HTERT RPE-1 (cell line): Measurements from ENCODE around the gene ASAP2.

Source experiments
- in situ Hi-C: fragments of 300-500 bp; cut with MboI; formaldehyde crosslinking; loops from 4 replicates; pipeline ENCODE4 v1.14.3; 2020; ENCODE audit warnings: low sequenced_read_pairs

Gene ASAP2

DNA sequence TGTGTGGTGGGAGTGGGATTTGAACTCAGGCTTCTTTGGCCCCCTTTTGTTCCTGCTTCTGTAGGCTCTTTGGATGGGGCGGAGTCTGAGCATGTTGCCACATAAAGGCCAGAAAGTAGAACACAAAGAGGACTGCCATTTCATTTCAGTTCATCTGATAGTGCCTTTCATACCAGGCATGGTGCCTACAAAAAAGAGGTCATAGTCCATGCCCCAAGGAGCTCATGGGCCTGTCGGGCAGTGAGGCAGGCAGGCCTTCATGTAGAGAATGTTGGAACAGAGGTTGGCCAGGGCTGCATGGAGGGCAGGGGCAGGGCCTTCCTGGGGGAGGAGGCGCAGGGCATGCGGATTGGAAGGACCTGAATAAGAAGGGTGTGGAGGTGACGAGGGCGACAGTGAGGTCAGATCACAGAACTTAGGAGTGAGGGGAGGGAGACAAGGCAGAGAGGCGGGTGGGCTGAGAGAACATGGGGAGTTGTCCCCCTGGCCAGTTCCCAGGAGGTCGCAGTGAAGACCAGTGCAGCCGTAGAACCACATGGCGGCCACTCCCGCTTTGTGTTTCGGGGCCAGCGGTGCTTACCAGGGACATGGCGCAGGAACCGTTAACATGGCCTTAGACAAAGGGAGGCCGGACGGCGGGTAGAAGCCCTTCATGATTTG, 167.6 kb downstream of the ASAP2 start:
- in situ Hi-C loops: no loop called here

DNA sequence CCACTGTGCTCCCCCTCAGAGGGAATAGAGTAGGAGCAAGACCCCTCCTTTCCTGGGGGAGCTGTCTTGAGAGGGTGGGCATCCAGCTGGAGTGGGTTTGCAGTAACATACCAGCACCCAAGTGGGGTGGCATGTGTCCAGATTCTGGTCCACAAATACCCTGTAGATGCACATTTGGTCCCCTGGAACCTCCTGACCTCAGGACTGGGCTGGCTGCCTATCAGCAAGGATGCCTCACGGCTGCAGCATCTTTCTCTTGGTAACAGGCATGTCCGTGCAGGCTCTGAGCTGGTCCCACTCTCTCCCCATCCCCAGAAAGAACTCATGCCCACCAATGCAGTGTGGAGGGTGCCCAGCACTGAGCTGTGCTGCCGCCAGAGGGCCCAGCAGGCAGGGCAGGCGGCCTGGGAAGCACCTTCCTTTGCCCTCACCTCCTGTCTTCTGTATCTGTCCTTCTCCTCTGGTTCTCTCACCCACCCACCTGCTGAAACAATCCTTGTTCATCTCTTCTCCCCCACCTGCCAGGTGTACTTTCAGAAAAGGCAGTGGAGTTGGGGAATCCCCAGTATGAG, 169.3 kb downstream of the ASAP2 start:
- in situ Hi-C loops: no loop called here

DNA sequence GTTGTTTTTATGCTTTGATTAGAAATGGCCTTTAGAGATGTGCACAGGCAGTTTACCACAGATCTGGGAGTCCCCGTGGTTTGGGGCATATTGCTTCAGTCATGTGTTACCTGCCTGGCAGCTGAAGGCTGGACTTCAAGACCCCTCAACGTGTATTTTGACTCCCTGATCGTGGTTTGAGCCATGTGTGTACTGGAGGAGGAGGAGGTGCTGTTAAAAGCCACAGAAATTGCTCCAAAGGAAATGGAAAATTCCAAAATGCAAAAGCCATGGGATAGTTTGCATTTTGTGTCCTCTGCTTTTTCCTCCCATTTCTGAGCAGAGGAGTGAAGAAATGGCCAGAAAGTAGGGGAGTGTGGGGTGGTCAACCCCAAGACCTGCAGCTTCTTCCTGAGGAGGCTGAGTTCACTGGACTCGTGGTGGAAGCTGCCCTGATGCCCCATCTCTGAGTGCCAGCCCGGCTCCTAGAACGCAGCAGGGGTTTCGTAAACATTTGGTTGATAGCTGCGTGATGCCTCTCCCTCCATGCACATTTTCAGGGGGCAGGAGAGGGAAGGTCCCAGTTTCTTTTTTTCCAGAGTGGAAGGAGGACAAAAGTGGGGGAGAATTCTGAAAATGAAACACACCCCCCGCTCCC, 171.0 kb downstream of the ASAP2 start:
- in situ Hi-C loops: no loop called here

DNA sequence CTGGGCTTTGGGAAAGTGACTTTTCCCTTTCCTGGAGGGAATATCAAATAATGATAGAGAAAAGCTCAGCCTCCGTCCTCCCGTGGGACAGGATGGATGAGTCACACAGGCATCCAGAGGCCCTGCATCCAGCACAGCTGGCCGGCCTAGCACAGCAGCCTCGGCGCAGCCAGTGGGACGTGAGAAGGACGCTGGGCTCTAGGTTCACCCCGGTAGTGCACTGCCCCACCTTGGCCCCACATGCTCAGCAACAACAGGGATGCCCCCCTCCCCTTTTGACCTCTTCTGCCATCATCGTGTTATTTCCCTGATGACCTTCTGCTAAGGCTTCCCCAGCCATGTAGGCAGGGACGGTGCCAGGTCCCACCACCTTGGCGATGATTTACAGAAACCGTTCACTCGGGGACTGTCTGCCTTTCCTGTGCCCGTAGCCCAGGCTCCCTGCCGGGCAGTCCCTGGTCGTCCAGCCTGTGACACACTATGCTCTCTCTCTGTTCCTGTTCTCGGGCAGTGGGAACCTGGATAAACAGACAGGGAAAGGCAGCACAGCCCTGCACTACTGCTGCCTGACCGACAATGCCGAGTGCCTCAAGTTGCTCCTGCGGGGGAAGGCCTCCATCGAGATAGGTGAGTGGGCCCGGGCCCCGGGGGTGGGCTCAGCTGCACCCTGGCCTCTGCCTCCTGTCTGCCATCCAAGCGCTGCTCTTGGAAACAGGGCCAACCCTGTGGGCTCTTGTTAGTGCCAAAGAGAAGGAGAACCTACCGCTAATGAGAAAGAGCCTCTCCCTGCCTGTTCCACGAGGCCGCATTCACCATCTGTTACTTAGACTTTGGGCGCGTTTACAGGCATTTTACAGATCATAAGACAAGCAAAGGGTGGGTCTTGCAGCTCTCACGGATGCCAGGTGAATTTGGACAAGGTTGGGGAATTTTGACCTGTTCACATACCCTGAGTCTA, 172.1 kb downstream of the ASAP2 start:
- in situ Hi-C loops: no loop called here

DNA sequence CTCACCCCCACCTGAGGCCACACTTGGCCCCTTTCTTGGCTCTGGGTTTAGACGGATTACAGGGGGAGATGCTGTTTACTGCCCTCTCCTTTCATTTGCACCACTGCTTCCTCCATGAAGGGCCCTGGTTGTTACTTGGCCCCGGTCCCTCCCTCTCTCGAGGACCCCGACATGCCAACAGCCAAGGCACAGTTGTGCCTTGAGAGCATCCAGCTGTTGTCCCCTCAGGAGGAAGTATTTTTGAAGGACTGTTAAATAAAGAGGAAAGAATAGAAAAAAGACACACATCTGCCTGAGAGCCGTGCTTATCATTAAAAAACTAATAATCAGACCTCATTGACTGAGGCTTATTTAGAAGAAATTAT, 172.8 kb downstream of the ASAP2 start:
- in situ Hi-C loops: no loop called here

DNA sequence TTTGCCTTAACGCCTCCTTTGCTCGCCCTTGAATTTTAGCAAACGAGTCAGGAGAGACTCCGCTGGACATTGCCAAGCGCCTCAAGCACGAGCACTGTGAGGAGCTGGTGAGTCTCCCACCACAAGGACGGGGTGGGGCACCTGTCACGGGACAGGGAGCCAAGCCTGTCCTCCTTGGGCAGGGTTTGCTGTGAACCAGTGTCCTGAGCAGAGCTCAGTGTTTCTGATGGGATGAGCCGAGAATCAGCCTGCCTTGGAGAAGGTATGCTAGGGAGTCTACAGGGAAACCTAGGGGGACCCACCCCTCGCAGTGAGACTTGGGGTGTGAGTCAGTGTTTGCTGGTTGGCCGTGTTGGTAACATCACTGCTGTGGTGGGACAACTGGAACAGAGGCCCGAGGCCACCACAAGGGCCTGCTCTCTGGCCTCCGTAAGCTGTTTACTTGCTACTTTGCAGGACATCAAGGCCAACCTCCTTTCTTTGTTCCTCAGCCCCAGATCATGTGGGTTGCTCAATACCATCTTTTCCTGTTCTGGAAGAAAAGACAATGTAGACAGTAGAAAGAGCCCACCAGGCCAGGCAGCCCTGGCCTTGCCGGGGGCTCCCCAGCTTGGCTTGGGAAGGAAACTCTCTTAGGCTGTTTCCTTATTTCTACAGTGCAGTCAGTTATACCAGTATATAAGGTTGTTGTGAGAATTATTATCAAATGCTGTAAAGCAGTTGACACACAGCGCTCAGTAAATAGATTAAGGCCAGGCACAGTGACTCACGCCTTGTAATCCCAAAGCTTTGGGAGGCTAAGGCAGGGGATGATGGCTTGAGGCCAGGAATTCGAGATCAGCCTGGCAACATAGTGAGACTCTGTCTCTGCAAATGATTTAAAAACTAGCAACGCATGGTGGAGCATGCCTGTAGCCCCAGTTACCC, 174.4 kb downstream of the ASAP2 start:
- in situ Hi-C loops: no loop called here

DNA sequence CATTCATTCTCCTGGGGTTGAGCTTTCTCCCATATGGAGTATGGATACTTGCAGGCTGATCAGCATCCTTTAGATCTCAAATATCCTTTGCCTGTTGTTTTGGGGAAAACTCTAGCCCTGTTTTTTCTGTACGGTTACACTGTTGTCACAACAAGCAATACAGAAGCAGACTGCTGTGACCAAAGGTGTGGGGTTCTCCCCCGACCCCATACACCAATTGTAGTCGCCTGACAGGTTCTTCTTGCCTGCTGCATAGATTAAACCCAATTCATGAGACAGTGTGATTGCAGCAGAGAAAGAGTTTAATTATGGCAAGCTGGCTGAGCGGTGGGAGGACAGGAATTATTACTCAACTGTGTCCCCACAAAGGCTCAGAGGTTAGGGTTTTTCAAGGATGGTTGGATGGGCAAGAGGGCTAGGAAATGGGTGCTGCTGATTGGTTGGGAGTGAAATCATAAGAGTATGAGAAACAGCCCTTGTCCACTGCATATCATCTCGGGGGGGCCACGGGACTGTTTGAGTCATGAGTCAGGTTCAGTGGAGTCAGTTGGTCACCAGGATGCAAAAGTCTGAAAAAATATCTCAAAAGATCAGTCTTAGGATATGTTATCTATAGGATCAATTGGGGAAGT, 176.1 kb downstream of the ASAP2 start:
- in situ Hi-C loops: no loop called here

DNA sequence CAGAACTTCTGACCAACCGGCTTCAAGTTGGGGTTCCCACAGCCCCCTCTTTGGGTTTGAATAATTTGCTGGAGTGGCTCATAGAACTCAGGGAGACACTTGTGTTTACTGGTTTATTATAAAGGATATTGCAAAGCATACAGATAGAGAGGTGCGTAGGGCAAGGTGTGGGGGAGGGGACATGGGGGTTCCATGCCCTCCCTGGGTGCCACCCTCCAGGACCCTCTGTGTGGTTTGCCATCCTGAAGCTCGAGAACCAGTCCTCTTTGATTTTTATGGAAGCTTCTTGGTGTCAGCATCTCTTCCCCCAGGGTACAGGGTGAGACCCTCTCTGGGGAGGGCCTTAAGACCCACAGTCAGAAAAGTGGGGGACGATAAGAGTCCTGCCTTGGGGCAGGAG, 177.9 kb downstream of the ASAP2 start:
- in situ Hi-C loops: no loop called here

DNA sequence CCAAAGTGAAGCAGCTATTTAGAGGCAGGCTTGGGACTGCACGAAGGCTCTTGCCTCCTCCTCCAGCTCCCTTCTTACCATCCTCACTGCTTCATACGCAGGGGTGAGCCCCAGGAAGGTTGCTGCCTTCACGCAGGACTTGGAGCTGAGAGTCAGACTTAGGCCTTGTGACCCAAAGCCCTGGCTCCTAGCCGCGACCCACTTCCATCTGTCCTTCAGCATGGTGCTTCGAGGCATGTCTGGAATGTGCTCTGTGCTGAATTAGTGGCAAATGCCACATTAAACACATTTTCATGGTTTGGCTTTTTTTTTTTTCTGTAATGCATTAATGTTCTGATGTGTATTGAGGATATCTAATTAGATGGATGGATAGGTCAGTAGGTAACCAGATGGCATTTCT, 179.2 kb downstream of the ASAP2 start:
- in situ Hi-C loops: no loop called here

DNA sequence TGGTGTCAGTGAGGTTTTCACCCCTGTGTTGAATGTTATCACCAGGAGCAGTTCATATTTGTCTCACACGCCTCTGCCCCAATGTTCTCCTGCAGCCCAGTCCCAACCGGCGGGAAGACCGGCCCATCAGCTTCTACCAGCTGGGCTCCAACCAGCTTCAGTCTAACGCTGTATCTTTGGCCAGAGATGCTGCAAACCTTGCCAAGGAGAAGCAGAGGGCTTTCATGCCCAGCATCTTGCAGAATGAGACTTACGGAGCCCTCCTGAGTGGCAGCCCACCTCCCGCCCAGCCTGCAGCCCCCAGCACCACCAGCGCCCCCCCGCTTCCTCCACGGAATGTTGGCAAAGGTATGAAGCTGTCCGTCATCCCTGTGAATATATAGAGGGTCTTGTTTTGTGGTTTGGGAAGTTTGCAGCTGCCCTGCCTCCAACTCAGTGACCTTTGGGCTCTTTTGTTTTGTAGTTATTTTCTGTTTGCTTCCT, 181.6 kb downstream of the ASAP2 start:
- in situ Hi-C loops: no loop called here

DNA sequence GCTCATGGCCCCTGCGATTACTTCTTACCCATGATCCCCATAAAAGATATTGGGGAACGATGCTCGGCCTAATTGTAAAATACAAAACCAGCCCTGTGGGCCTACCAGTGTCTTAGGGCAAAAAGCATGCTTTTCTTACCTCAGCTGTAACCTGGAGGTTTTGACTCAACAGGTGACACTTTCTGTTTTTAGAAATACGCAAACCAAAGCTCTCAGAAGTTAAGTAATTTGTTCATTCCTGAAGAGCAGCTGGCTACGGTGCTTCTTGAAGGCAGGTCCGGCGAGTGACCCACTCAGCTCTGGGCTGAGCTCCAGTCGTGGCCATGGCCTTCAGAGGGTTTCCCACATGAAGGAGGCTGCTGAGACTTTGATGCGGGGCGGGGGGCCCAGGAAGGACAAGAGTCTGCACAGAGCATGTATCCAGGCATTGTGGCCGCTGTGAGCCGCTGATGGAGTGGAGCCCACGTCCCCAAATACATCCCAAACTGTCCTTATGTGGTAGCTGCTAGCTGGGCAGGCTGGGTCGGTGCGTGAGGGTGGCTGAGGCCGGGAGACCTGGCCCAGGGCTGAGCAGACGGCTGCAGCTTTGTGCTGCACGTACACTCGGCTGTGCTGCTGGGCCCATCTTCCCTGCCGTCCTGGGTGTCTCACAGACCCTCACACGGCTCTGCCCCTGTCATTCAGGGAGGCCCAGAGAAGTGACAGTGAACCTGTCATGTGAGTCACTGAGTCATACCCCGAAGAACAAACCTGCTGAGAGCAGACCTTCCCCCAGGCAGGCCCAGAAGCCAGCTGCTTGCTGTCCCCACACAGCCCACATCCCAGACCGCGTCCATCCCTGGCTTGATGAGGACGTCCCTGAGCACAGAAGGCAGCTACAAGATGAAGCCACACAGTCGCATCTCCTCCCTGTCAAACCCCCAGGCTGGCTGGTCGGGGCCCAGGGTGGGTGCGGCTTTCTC, 182.6 kb downstream of the ASAP2 start:
- in situ Hi-C loops: no loop called here

DNA sequence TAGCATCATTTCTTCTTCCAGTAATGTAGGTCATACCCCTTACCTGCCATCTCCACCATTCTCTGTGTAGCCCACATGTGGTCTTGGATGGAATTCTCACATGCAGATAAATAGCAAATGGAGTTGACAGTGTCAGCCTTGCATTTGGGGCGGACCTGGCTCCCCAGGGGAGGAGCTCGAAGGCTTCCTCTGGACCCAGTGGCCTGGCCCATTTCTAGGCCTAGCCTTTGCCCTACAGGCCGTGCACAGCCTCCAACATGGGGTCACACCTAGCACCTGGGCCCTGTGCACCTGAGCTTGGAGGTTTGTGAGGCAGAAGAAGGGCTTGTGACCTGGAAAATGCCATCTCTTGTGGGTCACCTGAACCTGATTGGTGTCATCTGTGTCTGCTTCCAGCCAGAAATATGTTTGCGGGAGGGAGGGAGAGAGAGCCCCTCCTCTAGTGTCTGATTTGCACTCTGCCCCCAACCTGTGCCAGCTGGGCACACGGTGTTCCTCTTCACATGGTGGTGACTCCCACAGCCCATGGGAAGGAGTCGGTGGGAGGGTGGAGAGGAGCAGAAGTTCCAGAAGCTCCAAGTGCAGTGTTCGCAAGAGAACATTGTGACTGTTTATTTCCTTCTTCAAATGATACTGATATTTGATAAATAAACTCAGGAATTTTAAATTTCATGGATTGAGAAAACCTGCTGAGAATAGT, 183.7 kb downstream of the ASAP2 start:
- in situ Hi-C loops: no loop called here

DNA sequence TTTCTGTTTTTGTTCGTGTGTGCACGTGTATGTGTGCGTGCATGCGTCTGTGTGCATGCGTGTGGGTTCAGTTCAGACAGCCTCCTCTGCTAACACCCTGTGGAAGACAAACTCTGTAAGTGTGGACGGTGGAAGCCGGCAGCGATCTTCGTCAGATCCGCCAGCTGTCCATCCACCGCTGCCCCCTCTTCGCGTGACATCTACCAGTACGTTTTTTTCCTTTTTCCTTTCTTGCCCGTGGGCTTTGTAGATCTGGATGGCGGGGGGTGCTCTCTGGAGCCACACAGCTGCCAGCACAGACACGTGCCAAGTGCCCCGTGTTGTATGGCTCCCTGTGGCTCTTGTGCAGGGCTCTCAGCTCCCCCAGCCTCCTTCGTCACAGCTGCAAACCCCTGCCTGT, 184.4 kb downstream of the ASAP2 start:
- in situ Hi-C loops: no loop called here

DNA sequence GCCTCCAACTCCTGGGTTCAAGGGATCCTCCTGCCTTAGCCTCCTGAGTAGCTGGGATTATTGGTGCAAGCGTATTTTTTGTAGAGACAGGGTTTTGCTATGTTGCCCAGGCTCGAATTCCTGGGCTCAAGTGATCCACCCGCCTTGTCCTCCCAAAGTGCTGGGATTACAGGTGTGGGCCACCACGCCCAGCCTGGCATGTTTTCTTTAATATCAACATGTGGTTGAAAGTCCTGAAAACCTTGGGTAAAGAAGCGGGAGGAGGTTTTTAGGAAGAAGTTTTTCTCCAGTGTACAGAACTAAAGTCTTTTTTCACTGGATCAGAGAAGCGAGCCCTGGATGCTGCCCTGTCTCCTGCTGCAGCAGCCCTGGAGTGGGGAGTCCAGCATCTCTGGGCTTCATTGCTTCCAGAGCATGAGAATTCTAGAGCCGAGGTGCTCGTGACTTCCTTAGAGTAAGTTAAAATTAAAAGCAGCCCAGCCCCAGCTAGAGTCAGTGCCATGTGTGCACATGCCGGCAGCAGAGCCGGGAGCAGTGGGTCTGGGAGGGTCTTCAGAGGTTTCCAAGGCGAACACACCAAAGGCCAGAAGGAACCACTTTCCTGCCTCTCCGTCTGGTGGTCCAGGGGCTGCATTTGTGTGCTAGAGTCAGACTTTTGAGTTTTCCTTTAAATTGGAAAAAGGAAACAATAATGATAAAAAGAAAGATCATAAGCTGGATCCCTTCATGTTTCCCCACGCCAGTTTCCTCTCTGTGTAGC, 185.5 kb downstream of the ASAP2 start:
- in situ Hi-C loops: no loop called here

DNA sequence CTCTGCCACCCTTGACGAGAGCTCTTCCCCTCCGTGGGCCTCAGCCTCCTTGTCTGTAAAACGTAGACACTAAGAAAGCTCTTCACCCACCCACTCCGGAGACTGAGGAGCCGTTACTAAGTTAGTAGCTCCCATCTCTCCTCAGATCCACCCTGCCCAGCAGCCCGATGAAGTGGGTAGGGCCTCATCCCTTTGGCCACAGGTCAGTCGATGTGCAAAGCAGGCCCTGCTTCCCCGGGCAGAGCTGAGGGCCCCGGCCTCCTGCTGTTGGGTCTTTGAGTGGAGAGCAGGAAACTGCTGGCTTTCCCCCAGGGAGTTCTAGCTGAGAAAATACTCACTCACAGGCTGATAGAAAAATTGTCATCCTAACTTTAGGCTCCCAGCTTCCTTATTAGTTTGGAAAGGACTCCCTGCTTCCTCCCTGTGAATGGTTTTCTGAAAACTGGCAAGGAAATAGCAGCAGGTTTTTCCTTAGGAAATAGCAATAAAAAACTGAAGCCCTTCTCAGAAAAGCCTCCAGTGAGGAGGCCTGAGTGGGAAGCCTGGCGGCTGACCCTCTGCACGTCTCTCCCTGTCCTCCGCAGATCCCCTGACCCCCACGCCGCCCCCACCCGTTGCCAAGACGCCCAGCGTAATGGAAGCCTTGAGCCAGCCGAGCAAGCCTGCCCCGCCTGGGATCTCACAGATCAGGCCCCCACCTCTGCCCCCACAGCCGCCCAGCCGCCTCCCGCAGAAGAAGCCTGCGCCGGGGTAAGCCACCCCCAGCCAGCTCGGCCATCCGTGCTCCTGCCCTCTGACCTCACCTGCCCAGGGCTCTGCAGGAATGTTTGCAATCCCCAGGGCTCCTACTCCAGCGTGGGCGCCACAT, 186.5 kb downstream of the ASAP2 start:
- in situ Hi-C loops: no loop called here

DNA sequence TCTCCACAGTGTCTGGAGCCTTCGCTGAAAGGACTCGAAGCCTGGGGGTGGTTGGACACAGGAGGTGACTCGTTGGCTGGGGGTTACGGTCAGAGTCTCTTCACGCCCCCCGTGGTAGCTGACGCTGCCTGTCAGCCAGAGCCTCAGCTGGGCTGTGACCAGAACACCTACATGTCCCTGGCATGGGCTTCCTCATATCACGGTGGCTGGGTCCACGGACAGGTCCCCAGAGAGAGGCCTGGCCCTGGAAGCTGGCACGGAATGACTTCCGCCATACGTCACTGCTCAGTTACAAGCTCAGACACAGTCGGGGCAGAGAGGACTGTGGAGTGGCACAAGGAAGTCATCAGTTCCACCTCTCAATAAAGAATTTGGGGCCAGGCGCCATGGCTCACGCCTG, 188.2 kb downstream of the ASAP2 start:
- in situ Hi-C loops: no loop called here
